Measurements from ENCODE around the gene CUX1.

The CUX1 gene

GRCh38 chr7:102220229-102220850 lies 402.9 kb downstream of the CUX1 start:
- no peak for TF ChIP-seq CTCF (IDR thresholded peaks at IDR 0.05; ENCODE audit: control insufficient read depth, insufficient read depth, low read depth, low read length, missing control alignments)
- H3K4me3 ChIP-seq (ENCODE audit: control insufficient read depth, low read depth, low read length): no peak overlapping the region
- DNase-seq (ENCODE audit: low read depth): no peak

- no peak for DNase-seq (ENCODE audit: low read depth)
- H3K4me3 ChIP-seq (ENCODE audit: control insufficient read depth, low read depth, low read length): no peak overlapping the region
- no peak for TF ChIP-seq CTCF (IDR thresholded peaks at IDR 0.05; ENCODE audit: control insufficient read depth, insufficient read depth, low read depth, low read length, missing control alignments)
These were observed 403.8 kb downstream of the CUX1 start for GRCh38 chr7:102220960-102221800.

GRCh38 chr7:102221961-102222360 lies 404.5 kb downstream of the CUX1 start:
- no peak overlapping the region for H3K4me3 ChIP-seq (ENCODE audit: control insufficient read depth, low read depth, low read length)
- no peak for TF ChIP-seq CTCF (IDR thresholded peaks at IDR 0.05; ENCODE audit: control insufficient read depth, insufficient read depth, low read depth, low read length, missing control alignments)
- DNase-seq (ENCODE audit: low read depth): no peak

- no peak for TF ChIP-seq CTCF (IDR thresholded peaks at IDR 0.05; ENCODE audit: control insufficient read depth, insufficient read depth, low read depth, low read length, missing control alignments)
- no peak overlapping the region for H3K4me3 ChIP-seq (ENCODE audit: control insufficient read depth, low read depth, low read length)
- DNase-seq (ENCODE audit: low read depth): no peak
These were observed 405.0 kb downstream of the CUX1 start for GRCh38 chr7:102222445-102222844.

DNA sequence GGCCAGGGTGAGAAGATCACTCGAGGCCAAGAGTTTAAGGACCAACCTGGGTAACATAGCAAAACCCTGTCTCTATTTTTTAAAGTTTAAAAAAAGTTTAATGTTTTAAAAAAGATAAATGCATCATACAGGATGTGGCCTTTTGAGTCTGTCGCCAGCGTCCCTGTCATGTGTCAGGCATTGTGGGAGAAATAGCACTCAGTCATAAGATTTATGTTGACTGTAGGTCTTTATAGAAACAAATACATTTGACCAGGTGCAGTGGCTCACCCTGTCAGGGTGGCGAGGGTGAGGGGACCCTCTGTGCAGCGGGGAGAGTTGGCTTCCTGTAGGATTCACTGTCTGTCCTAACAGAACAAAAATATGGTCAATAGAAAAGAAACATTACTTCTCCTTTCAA lies 405.8 kb downstream of the CUX1 start:
- no peak overlapping the region for H3K4me3 ChIP-seq (ENCODE audit: control insufficient read depth, low read depth, low read length)
- no peak for TF ChIP-seq CTCF (IDR thresholded peaks at IDR 0.05; ENCODE audit: control insufficient read depth, insufficient read depth, low read depth, low read length, missing control alignments)
- no peak for DNase-seq (ENCODE audit: low read depth)

DNA sequence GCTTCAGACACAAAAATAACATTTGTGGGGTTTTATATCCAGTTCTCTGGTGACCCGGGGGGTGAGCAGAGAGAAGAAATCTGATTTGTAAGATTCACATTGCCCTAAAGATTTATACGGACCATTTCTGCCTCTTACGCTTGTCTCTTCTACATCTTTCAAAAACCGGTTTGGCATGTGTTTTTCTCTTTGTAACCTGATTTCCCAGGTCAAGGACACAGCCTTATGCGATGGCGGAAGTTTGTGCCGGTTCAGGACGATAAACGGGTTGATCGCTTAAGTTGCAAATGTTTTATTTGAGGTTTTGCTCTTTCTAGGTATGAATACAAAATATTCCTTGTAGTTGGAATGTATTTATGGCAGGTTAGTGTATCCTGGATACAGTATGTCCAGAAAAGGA lies 407.6 kb downstream of the CUX1 start:
- H3K4me3 ChIP-seq (ENCODE audit: control insufficient read depth, low read depth, low read length): no peak overlapping the region
- DNase-seq (ENCODE audit: low read depth): no peak
- no peak for TF ChIP-seq CTCF (IDR thresholded peaks at IDR 0.05; ENCODE audit: control insufficient read depth, insufficient read depth, low read depth, low read length, missing control alignments)
